HFF-Myc (cell line): ENCODE results near the gene NKD1.

Experiments used
- DNase-seq: peaks from one replicate; pipeline ENCODE4 v3.0.0-alpha.2; 2011; ENCODE audit warnings: low read depth; ENCODE audit errors: extremely low read depth
- H3K4me3 ChIP-seq: replicated peaks from 2 replicates; pipeline ENCODE4 v1.5.1; 2011; ENCODE audit warnings: low read depth, mild to moderate bottlenecking, control low read depth, low read length
- TF ChIP-seq, protein P1 (sequence below): IDR thresholded peaks from 2 replicates; pipeline ENCODE4 v1.5.1; 2012; ENCODE audit warnings: mild to moderate bottlenecking, low read depth, low read length, control low read depth; ENCODE audit errors: missing control alignments

NKD1 gene

DNA sequence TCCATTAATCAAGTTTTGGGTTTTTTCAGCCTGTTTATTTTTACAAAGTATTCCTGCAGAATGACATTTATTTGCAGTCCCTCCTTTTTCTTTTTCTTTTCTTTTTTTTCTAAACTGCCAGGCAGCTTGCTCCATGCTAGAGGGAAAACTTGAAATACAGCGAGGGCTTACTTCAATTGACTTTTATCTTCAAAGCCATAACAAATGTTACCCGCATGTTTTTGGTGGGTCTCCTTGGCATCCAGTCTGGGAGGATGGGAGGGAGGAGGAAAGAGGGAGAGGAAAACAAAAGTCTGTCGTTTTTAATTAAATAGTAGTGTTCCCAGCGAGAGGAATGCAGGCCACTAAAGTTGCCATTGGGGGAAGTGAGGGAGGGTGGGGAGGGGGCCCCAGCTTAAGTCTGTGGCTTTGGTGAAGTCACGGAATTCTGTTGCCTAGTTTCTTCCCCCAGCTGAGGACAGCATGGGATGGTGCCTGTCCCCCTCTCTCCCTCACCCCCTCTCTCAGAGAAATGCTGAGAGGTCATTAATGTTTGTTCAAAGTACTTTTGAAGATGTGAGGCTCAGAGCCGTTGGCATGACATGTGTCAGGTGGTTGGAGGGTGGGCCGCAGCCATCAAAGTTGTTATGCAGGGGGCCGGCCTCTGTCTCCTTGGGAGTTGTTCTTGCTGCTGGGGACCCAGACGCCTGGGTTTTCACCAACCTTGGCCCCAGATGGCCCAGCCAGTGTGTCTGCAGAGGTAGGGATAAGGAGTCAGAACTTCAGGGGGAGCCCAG, 2.9 kb downstream of the NKD1 start:
- no peak overlapping the region for H3K4me3 ChIP-seq
- TF ChIP-seq, protein P1, sequence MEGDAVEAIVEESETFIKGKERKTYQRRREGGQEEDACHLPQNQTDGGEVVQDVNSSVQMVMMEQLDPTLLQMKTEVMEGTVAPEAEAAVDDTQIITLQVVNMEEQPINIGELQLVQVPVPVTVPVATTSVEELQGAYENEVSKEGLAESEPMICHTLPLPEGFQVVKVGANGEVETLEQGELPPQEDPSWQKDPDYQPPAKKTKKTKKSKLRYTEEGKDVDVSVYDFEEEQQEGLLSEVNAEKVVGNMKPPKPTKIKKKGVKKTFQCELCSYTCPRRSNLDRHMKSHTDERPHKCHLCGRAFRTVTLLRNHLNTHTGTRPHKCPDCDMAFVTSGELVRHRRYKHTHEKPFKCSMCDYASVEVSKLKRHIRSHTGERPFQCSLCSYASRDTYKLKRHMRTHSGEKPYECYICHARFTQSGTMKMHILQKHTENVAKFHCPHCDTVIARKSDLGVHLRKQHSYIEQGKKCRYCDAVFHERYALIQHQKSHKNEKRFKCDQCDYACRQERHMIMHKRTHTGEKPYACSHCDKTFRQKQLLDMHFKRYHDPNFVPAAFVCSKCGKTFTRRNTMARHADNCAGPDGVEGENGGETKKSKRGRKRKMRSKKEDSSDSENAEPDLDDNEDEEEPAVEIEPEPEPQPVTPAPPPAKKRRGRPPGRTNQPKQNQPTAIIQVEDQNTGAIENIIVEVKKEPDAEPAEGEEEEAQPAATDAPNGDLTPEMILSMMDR: no peak
- no peak for DNase-seq

GRCh38 chr16:50552476-50553101, 4.4 kb downstream of the NKD1 start:
- no peak for DNase-seq
- no peak overlapping the region for H3K4me3 ChIP-seq
- TF ChIP-seq, protein P1: no peak

DNA sequence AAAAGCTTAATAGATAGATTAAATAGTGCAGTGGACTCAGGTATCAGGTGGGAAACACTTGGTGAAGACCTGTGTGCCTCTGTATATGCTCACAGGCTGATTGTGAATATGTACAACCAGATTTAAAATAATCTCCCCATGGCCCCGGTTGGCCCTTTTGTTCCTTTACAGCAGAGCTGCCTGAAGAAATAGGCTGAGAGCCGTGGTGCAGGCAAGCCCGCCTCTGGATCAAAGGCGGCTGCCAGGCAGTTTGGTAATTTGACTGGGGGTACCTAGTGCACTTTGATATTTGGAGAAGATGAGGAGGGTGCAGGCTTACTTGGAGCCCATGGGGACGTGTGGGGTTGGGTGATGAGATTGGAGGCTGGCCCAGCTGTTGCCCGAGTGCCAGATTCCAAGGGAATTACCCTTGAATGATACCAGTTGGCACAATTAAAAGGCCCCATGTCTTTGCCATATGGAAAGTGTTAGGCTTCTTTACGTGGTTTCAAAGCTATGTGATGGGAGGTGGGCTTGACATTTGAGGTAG, 5.0 kb downstream of the NKD1 start:
- TF ChIP-seq, protein P1: no peak
- no peak for DNase-seq
- H3K4me3 ChIP-seq: no peak overlapping the region

DNA sequence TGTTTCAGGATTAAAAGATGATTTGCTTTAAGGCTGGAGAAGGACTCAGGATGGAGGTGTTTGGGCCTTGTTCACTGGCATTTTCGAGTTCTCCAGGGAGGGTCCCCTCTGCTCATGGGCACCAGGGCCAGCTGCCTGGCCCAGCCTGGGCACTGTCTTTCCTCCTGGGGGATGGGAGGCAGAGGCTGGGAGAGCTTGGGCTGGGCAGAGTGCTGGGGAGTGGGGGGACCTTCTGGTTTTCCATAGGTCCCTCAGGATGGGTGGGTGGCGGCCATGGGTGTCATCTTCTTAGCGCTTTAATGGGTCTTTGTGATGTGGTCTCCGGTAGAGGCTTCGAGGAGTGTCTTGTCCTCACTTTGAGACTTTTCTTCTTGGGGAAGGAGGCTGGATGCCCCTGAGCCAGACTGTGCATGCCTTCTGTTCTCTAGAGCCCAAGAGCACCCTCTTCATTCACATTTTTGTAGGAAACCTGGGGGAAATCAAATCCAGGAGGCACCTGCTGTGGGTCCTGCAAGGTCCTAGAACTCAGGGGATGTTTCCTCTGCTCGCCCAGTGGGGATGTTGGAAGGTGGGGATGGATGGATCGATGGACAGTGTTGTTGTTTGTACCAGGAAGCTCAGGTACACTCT, 5.7 kb downstream of the NKD1 start:
- TF ChIP-seq, protein P1: no peak
- no peak for DNase-seq
- no peak overlapping the region for H3K4me3 ChIP-seq

GRCh38 chr16:50555269-50555875, 7.2 kb downstream of the NKD1 start:
- TF ChIP-seq, protein P1: no peak
- no peak for DNase-seq
- no peak overlapping the region for H3K4me3 ChIP-seq

DNA sequence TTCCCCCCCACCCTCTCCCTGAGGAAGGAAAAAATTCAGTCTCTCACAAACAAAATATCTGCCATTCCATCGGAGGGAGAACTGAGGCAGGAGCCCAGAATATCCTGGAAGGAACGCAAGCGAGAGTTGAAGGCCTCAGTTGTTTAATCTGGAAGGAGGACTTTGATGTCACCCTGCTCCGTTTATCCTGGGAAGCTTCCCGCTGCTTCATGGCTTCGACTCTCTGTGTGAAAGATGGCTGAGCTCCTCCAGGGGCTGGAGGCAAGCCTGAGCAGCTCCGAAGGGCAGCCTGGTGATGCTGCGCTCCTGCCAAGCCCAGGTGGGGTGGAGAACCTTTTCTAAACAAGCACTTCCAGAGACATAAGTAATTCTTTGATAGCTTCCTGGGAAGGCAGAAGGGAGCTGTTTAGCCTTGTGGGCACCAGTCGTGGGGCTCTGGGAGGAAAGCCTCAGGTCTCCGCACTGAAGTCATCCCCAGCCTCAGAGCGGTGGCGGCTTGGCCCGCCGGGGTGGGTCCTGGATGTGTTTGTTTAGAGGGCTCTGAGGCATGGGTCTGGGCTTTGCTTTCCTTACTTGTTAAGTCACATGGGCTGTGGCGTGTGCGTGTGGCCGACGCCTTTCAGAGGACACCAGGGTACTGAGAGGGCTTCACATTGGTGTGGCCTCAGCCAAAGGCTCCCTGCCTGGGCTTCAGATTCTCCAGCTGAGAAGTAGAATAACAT, 7.9 kb downstream of the NKD1 start:
- no peak for DNase-seq
- H3K4me3 ChIP-seq: no peak overlapping the region
- TF ChIP-seq, protein P1: no peak
